Tibial nerve (tissue), 3 donors: ENCODE measurements around the gene PI4K2A.

Experiments used
- POLR2A ChIP-seq, 2 donors: fragments of 450-650 bp; IDR thresholded peaks; one replicate each; pipeline ENCODE4 v1.6.1; 2017; ENCODE audit warnings: antibody characterized with exemption in 2 of 2, mild to moderate bottlenecking in 2 of 2, moderate library complexity in 2 of 2
- TF ChIP-seq, protein P1 (sequence below), 5 experiments: fragments of 200-600 bp in 3 of 5; fragments of 450-650 bp in 2 of 5; sonication (generic) in 3 of 5; IDR thresholded peaks; one replicate each; pipeline ENCODE4 v1.5.1; 2016 to 2019; ENCODE audit warnings: antibody characterized with exemption in 5 of 5, mild to moderate bottlenecking in 3 of 5, moderate library complexity in 2 of 5

DNA sequence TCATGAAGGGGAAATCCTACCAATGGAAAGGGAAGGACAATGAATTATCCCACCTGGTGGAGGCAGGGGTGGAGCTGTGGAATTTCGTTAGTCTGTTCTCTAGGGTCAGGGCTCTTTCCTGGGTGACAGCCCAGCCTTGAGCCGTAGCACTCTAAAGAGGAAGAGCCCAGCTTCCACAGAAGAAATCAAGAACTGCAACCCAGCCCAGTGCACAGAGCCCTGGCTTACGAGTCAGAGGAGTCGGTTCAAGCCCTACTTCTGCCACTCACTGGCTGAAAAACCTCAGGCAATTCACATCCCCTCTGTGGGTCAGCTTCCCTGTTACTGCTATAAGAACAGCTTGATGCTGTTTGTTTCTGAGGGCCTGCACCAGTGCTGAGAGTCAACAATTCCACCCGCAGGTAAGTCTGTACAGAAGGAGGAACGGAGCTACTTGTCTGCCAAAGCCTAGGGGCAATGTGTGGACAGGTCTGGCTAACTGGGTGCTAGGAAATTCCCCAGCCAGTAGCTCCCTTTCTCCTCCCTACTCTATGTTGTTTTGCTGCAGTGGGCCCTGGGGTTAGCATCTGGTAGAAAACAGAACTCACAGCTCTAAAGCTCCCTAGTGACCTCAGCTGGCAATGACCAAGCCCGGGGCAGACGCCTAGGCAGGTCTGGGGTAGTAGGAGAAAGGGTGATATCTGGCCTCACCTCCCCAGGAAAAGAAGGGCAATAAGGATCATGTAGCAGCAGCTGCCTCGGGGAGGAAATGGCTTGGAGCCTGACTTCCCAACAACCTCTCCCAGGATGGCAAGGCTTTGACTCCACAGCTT, 43.3 kb downstream of the PI4K2A start:
- peak in 1 of 2 donors; percentile 9 for TF ChIP-seq POLR2A (IDR thresholded peaks at IDR 0.05)
- TF ChIP-seq, protein P1, sequence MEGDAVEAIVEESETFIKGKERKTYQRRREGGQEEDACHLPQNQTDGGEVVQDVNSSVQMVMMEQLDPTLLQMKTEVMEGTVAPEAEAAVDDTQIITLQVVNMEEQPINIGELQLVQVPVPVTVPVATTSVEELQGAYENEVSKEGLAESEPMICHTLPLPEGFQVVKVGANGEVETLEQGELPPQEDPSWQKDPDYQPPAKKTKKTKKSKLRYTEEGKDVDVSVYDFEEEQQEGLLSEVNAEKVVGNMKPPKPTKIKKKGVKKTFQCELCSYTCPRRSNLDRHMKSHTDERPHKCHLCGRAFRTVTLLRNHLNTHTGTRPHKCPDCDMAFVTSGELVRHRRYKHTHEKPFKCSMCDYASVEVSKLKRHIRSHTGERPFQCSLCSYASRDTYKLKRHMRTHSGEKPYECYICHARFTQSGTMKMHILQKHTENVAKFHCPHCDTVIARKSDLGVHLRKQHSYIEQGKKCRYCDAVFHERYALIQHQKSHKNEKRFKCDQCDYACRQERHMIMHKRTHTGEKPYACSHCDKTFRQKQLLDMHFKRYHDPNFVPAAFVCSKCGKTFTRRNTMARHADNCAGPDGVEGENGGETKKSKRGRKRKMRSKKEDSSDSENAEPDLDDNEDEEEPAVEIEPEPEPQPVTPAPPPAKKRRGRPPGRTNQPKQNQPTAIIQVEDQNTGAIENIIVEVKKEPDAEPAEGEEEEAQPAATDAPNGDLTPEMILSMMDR (IDR thresholded peaks at IDR 0.05): peak in 2 of 5 experiments; percentile 9 to 15
